GM18517 (cell line): ENCODE data around the gene TAF4.
A peak's percentile ranks its signal among the peaks of the same experiment; 100 is the strongest.
"Not testable (repeated sequence)": the region's sequence is repeated elsewhere in the genome, so short reads cannot be mapped to it uniquely, and the experiment has no call there.

Experiments
- ATAC-seq: cut with Tn5 transposase; IDR thresholded peaks from one replicate; pipeline ENCODE4 v1.9.1; 2021; ENCODE audit warnings: mild to moderate bottlenecking, moderate library complexity; ENCODE audit not compliant: unreplicated experiment

TAF4 gene

GRCh38 chr20:62065674-62066338 is at the start of gene TAF4:
TSS of gene TAF4 (minus strand) at chr20:62065881. CDS start at chr20:62065810, 71 bp downstream.
- peak; percentile 63 for ATAC-seq

GRCh38 chr20:62114894-62115293 is 49.2 kb upstream of the TAF4 start:
- no peak for ATAC-seq

GRCh38 chr20:62112368-62112767 is 46.7 kb upstream of the TAF4 start:
- no peak for ATAC-seq

GRCh38 chr20:62111148-62111547 is 45.5 kb upstream of the TAF4 start:
- ATAC-seq = no peak

- no peak for ATAC-seq
These were observed 39.9 kb upstream of the TAF4 start for GRCh38 chr20:62105592-62105991.

GRCh38 chr20:62104791-62105345 is 39.2 kb upstream of the TAF4 start:
- no peak for ATAC-seq

- no peak for ATAC-seq
These were observed 38.6 kb upstream of the TAF4 start for GRCh38 chr20:62104234-62104789.

- ATAC-seq = no peak
These were observed 38.0 kb upstream of the TAF4 start for GRCh38 chr20:62103508-62104233.

- ATAC-seq = no peak
These were observed 35.4 kb upstream of the TAF4 start for GRCh38 chr20:62101078-62101477.

GRCh38 chr20:62097881-62098407 is 32.3 kb upstream of the TAF4 start:
- no peak for ATAC-seq

GRCh38 chr20:62096421-62097380 is 31.0 kb upstream of the TAF4 start:
- ATAC-seq = no peak

GRCh38 chr20:62089393-62089792 is 23.7 kb upstream of the TAF4 start:
- no peak for ATAC-seq

GRCh38 chr20:62088258-62089127 is 22.8 kb upstream of the TAF4 start:
- no peak for ATAC-seq

- no peak for ATAC-seq
These were observed 22.0 kb upstream of the TAF4 start for GRCh38 chr20:62087632-62088031.

- no peak for ATAC-seq
These were observed 21.5 kb upstream of the TAF4 start for GRCh38 chr20:62087227-62087626.

- no peak for ATAC-seq
These were observed 19.5 kb upstream of the TAF4 start for GRCh38 chr20:62085206-62085605.

GRCh38 chr20:62084224-62084623 is 18.5 kb upstream of the TAF4 start:
- not testable (repeated sequence) for ATAC-seq

GRCh38 chr20:62083312-62083711 is 17.6 kb upstream of the TAF4 start:
- no peak for ATAC-seq

GRCh38 chr20:62080249-62080990 is 14.7 kb upstream of the TAF4 start:
- ATAC-seq = no peak
